Measurements from ENCODE around the gene ASPDH.

- TF ChIP-seq CTCF (IDR thresholded peaks at IDR 0.05 in 4 of 5, conservative IDR thresholded peaks at IDR 0.05 in 1 of 5) = no peak
- TF ChIP-seq POLR2A (IDR thresholded peaks at IDR 0.05) = no peak
Measured at GRCh38 chr19:50494186-50495019, 19.3 kb downstream of the ASPDH start.
